Adrenal gland (tissue), 12 donors: ENCODE measurements around the gene ADRA1B. TPM values are rescaled to one million over a fixed set of nuclear protein-coding genes. Genes with fewer than 3 reads are reported as not detected.

Experiments
- DNase-seq, 7 donors: peaks; one replicate each; pipeline ENCODE4 v3.0.0-alpha.2; 2019 to 2020
- H3K27ac ChIP-seq, 5 donors: fragments of 200-600 bp; sonication (generic) in 4 of 5; 1 replicate in 3 of 5; 2 replicates in 2 of 5; pipeline versions ENCODE4 v1.5.1 to v1.8.0; 2016 to 2020; ENCODE audit warnings: mild to moderate bottlenecking in 1 of 5
- H3K27me3 ChIP-seq: fragments of 200-600 bp; 2 replicates; pipeline ENCODE4 v1.8.0; 2021
- H3K36me3 ChIP-seq, 2 donors: fragments of 200-600 bp; replicated peaks in 1 of 2; 1 replicate in 1 of 2; 2 replicates in 1 of 2; pipeline versions ENCODE4 v1.5.1 to v1.8.0; 2018 to 2022
- H3K4me1 ChIP-seq, 2 donors: fragments of 200-600 bp; replicated peaks in 1 of 2; 1 replicate in 1 of 2; 2 replicates in 1 of 2; pipeline versions ENCODE4 v1.5.1 to v1.8.0; 2018 to 2021
- H3K4me3 ChIP-seq, 4 donors: fragments of 200-600 bp; sonication (generic) in 3 of 4; one replicate each; pipeline ENCODE4 v1.5.1; 2016 to 2018
- H3K9me3 ChIP-seq, 3 donors: fragments of 200-600 bp; sonication (generic) in 1 of 3; replicated peaks in 1 of 3; 1 replicate in 2 of 3; 2 replicates in 1 of 3; pipeline versions ENCODE4 v1.5.1 to v1.8.0; 2016 to 2021
- CTCF ChIP-seq, 6 experiments: fragments of 450-650 bp in 4 of 6; fragments of 200-600 bp in 2 of 6; sonication (generic) in 1 of 6; IDR thresholded peaks; 1 replicate in 5 of 6; 2 replicates in 1 of 6; pipeline versions ENCODE4 v1.5.1 to v1.8.0; 2016 to 2021; ENCODE audit warnings: antibody characterized with exemption in 6 of 6, mild to moderate bottlenecking in 2 of 6, moderate library complexity in 1 of 6
- POLR2A ChIP-seq, 2 donors: fragments of 450-650 bp; IDR thresholded peaks; one replicate each; pipeline ENCODE4 v1.6.1; 2017; ENCODE audit warnings: antibody characterized with exemption in 2 of 2, mild to moderate bottlenecking in 2 of 2, moderate library complexity in 1 of 2
- whole genome bisulfite sequencing, 4 donors: extraction: QIAGEN DNeasy Blood & Tissue Kit in 2 of 4; methylation state at CpG; one replicate each; pipeline versions ENCODE4 v1.1.5 to v1.1.7; 2013 to 2017; 5-methylcytosine and 5-hydroxymethylcytosine counted together
- intact Hi-C, 2 donors: fragments of 100-400 bp; cut with DNase I; formaldehyde crosslinking; loops; one replicate each; pipeline versions ENCODE4 v1.14.1 to v1.15.0; 2022 to 2023
- polyA plus RNA-seq, 3 donors: library from polyadenylated mRNA; stranded (reverse); fragments of 200-250 nt in 2 of 3; fragments of 350-450 nt in 1 of 3; fragmentation: Illumina TruSeq in 1 of 3; extraction: RNeasy Lipid Tissue Mini Kit (QIAGEN cat#74804) in 1 of 3; gene quantifications; one replicate each; pipeline ENCODE4 v1.2.3, GENCODE V29; 2013 to 2014
- total RNA-seq, 9 donors: library from RNA; depleted of rRNA in 4 of 9; stranded (reverse); fragments of >200 nt in 4 of 9; fragments of 120-200 nt in 1 of 9; fragmentation: NEBNext Ultra II Directional in 1 of 9; extraction: Animal tissue kit (Norgen Biotek cat#: 25700) in 1 of 9; gene quantifications; one replicate each; pipeline versions ENCODE4 v1.1.0 to v1.2.4, GENCODE V29; 2013 to 2023
- donor health status: healthy with polysubstance abuse.
- donor health status: Bipolar disorder and iron deficiency.
- donor health status: DM: yes; HTN: yes; CAD: no.
- donor health status: DM: no; HTN: no; CAD: no.
- donor health status: DM: no; HTN: no; CAD: no.
- donor health status: DM: yes; HTN: yes; CAD: no.

ADRA1B gene
- total and polyA plus RNA-seq, 12 donors = 0.67 to 12.1 (median 4.2) TPM; not detected in 1

DNA sequence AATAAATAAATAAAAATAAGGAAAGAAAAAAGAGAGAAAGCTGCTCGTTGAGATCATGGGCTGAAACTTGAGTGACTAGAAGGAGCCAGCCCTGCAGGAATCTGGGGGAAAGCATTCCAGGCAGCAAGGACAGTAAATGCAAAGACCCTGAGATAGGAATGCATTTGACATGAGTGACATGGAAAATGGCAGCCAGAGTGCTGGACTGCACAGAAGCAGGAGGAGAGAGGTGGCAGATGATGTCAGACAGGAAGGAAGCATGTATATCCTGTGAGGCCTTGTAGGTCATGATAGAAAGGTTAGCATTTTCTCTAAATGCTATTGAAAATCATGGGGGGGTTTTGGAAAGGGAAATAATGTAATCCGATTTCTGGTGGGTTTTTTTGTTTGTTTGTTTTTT lies 29.1 kb downstream of the ADRA1B start:
- no peaks in the 10 kb centered on the region for H3K4me1 ChIP-seq
- no peaks in the 10 kb centered on the region for H3K27me3 ChIP-seq
- 60 to 73% (median 66%) methylated on average over 2 of the region's 2 CpGs for WGBS, 4 donors
- H3K9me3 ChIP-seq = no peaks in the 10 kb centered on the region
- no peaks in the 10 kb centered on the region for H3K36me3 ChIP-seq
- H3K27ac ChIP-seq = no peak overlapping the region
- intact Hi-C loops = no loop called here
- TF ChIP-seq POLR2A (IDR thresholded peaks at IDR 0.05) = no peak
- no peak for TF ChIP-seq CTCF (IDR thresholded peaks at IDR 0.05)
- no peak for DNase-seq
- H3K4me3 ChIP-seq = no peak overlapping the region

DNA sequence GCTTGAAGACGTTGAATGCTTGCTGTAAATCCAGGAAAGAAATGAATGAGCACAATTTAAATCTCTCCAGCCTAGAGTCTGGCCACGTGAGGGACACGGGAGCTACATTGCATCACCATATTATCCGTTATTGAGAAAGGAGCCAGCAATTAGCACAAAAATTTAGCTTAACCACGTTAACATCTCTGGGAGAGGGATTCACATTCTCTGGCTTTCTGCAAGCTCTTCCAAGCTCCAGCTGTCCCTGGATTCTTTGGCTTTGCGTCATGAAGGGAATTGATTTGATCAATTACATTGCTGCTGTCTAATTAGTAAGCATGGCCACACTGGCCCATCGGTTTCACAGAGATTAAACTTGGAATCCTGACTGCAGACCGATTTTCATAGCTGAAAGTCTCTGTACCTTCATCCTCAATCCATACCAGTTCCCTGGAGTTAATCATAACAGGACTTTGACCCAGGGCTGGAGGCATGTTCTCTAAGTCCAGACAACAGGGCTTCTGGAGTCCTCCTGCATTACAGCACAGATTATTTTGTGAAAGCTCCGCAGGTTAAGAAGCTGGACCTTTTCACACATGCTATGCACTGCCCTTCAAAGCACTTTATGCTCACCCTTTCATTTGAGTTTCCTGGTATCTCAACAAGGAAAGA lies 31.6 kb downstream of the ADRA1B start:
- H3K4me1 ChIP-seq = no peaks in the 10 kb centered on the region
- TF ChIP-seq POLR2A (IDR thresholded peaks at IDR 0.05) = no peak
- no peak for TF ChIP-seq CTCF (IDR thresholded peaks at IDR 0.05)
- intact Hi-C loops = no loop called here
- no peak overlapping the region for H3K27ac ChIP-seq
- WGBS, 4 donors = 54 to 62% (median 60%) methylated on average over 7 to 9 of the region's 9 CpGs
- H3K9me3 ChIP-seq = no peaks in the 10 kb centered on the region
- DNase-seq = peak in 1 of 7 donors; percentile 46
- H3K27me3 ChIP-seq = no peaks in the 10 kb centered on the region
- no peaks in the 10 kb centered on the region for H3K36me3 ChIP-seq
- H3K4me3 ChIP-seq = no peak overlapping the region

DNA sequence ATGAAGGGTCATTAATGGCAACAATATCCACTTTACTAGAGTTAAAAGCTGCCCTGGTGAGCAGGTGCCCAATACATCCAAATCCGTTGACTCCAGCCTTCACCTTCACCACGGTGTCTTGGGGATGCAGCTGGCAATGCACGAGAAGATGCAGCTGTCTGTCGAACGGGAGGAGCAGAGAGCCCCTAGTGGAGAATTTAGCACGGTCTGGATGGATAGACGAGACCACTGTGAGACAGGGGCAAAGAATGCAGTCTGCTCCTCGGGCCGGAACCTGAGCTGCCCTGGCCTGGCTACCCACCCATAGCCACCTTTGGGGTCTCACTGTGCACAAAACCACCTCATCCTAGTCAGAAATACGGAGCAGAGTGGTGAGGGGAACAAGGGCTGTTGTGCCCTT lies 35.1 kb downstream of the ADRA1B start:
- intact Hi-C loops = no loop called here
- Histone ChIP-seq H3K27ac (no peak overlapping the region), H3K9me3 (no peaks in the 10 kb centered on the region), H3K27me3 (no peaks in the 10 kb centered on the region), H3K36me3 (no peaks in the 10 kb centered on the region), H3K4me3 (no peak overlapping the region), H3K4me1 (no peaks in the 10 kb centered on the region)
- peak in 1 of 7 donors; percentile 24 for DNase-seq
- 33 to 87% (median 40%) methylated on average over 9 to 10 of the region's 10 CpGs for WGBS, 4 donors
- TF ChIP-seq POLR2A (IDR thresholded peaks at IDR 0.05) = no peak

GRCh38 chr5:159951834-159952233 lies 35.6 kb downstream of the ADRA1B start:
- intact Hi-C loops = no loop called here

More at GRCh38 chr5:159951834-159952233, 35.6 kb downstream of the ADRA1B start:
- WGBS, 4 donors = 67 to 81% (median 77%) methylated on average over 3 of the region's 3 CpGs
- DNase-seq = peak in 1 of 7 donors; percentile 23
- TF ChIP-seq POLR2A (IDR thresholded peaks at IDR 0.05) = no peak
- no peak for TF ChIP-seq CTCF (IDR thresholded peaks at IDR 0.05)
- Histone ChIP-seq H3K9me3 (no peaks in the 10 kb centered on the region), H3K27me3 (no peaks in the 10 kb centered on the region), H3K36me3 (no peaks in the 10 kb centered on the region), H3K4me1 (no peaks in the 10 kb centered on the region), H3K27ac (no peak overlapping the region), H3K4me3 (no peak overlapping the region)
